ENCODE data around the gene MPPED2.

DNA sequence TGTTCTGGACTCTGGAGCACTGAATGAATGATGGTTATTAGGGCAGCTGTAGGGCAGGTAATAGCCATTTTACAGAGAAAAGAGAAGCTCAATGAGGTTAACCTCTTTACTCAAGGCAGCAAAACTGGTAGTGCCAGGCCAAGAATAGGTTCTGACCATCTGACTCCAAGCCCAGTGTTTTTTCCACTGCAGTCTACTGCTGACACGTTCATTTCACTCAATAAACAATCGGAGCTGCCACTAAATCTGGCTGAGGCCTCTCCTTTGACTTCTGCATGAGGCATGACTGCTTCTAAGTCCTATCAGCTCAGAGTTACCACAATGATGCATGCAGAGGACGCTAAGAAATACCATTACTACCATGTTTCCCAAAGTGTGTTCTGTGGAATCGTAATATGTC lies 145.6 kb downstream of the MPPED2 start:
- no peak for TF ChIP-seq POLR2AphosphoS5 (IDR thresholded peaks at IDR 0.05; ENCODE audit: low read depth, low read length)
- no peak for TF ChIP-seq TAF1 (IDR thresholded peaks at IDR 0.05; ENCODE audit: borderline replicate concordance, insufficient read depth, low read length)
- TF ChIP-seq SIN3A (IDR thresholded peaks at IDR 0.05; ENCODE audit: borderline replicate concordance, insufficient read depth, low read length), result no peak

All from PFSK-1 (cell line).